HG03280 (cell line): Measurements from ENCODE around the gene ZBTB46.

ENCODE experiments used
- ATAC-seq: cut with Tn5 transposase; IDR thresholded peaks from one replicate; pipeline ENCODE4 v1.9.1; 2021; ENCODE audit warnings: mild to moderate bottlenecking, moderate library complexity; ENCODE audit not compliant: unreplicated experiment

The ZBTB46 gene

DNA sequence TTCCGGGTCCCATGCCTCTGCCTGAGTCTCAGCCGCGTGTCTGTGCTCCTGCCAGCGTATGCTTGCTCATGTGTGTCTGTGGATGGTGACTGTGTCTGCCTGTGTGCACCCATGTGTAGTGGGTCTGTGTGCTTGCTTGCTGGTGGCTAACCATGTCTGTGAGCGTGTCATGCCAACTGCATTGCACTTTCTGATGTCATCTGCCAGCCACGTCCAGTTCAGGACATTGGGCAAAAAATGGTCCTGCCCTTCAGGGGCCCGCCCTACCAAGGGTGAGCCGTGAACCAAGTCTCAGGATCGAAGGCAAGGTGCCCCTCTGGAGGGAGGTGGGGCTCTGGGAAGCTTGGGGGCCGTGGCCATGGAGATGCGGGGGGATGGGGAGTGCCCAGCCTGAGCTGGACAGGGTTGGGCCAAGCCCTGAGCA lies 9.4 kb upstream of the ZBTB46 start:
- ATAC-seq = no peak

DNA sequence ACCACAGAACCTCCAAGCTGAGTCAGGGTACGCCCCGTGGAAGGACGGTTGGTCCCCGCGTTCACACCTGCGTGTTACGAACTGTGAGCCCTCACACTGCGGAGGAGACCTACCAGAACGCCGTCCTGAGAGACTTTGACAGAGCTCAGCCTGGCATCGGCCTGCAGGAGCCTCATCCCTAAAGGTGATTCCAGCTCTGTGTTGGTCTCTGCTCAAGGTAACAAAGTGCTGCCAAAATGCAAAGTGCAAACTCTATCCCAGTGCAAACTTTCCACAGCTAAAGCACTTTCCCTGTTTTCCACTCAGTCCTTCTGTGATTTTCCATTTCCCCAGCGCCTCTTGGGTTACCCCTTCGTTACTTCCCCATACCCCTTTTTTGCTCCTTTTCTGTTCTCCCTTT lies 8.6 kb upstream of the ZBTB46 start:
- ATAC-seq = no peak

DNA sequence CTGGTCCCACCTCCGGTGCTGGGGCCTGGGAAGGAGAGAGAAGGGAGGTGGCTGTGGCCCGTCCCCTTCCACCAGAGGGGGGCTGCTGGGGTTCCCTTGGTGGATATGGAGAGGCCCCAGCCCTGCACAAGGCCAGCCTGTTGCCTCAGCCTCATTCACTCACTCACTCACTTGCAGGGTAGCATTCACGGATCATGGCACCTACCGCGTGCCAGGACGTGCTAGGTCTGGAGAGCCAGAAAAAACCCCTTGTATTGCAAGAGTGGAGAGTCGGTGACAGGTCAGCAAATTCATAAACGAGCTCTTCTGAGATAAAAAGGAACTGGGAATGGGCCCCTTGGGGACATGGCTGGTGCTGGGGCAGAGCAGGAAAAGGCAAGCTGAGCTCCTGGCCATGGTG lies 6.4 kb upstream of the ZBTB46 start:
- ATAC-seq = no peak

DNA sequence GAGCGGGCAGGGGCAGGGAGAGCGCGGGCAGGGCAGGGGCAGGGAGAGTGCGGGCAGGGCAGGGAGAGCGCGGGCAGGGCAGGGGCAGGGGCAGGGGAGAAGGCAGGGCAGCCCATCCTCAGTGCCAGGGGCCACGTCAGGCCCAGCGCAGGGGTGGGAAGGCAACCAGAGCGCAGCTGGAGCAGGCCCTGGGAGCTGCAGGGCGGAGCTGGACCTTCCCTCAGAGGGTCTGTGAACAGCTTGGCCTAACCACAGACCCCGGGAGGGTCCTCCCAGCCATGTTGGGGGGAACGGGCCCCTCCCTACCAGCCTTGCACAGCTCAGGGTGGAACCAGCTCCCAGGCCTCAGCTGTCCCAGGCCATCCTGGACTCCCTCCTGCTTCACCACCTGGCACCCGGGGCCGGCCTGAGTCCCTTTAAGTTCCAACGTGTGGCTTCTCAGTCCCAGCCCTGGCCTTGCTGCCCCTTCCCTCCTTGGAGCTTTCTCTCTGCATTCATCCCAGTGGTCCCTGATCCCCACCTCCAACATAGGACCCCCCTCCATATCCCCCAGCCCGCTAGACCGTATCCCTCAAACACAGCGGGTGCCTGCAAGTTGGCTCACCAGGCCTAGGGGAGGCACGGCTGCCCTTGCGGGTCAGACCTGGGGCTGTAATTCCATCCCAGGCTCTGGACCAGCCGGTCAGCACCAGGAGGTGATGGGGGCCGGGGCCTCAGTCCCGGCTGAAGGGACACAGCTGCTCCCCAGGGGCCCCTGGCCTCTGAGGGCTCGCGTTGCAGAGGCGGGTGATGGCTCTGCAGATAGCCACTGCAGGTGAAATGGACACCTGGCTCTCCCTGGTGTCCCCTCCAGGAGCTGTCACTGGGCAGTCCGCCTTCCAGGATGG lies 5.6 kb upstream of the ZBTB46 start:
- ATAC-seq = no peak

DNA sequence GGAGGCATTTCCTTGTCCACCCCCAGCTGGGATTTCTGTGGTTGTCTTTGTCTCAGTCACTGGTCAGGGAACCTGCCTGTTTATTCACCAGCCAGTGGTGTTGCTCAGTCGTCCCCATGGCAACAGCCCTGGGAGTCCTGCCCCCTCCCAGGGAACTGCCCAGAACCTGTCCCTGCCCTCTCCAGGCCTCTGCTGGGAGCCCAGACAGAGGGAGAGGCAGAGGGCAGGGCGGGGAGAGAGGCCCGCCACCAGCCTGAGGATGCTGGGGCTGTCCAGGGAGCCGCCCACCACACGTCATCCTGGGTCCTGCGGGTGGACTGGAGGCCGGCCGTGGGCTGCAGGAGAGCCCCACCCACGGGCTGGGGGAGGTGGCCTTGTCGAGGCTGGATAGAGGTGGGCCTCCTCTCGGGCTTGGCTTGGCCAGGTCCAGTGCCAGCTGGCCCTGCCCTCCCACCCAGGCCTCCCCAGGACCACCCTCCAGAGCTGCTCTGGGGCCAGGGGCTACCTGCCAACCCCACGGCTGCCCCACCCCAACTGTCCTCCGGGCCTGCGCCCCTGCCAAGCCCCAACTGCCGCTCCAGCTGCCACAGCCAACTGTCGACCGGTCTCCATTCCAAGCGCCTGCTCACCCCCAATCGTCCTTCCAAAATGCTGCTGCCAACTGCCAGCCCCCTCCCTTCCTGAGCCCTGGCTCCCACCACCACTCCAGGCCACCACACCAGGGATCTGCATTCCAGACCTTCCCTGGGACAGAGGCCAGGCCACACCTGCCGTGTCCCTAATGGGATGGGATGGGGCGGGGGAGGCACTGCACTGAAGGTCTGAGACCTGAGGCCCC lies 4.2 kb upstream of the ZBTB46 start:
- ATAC-seq = no peak

DNA sequence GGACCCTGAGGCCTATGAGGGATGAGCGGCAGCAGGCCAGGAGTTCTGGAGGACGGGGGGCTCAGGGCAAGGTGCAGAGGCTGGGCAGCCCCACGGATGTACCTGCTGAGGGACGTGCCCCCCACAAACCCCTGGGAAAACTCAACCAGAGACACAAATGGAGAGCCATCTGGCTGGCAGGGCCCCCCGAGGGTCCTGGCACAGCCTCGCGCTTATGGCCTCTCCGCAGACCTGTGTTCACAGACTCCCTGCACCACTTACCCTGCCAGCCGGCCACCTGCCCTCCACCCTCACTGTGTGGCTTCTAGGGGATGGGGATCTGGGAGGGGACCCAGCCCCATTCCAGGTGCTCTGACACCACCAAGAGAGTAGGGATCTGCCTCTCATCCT lies 3.4 kb upstream of the ZBTB46 start:
- ATAC-seq = no peak

DNA sequence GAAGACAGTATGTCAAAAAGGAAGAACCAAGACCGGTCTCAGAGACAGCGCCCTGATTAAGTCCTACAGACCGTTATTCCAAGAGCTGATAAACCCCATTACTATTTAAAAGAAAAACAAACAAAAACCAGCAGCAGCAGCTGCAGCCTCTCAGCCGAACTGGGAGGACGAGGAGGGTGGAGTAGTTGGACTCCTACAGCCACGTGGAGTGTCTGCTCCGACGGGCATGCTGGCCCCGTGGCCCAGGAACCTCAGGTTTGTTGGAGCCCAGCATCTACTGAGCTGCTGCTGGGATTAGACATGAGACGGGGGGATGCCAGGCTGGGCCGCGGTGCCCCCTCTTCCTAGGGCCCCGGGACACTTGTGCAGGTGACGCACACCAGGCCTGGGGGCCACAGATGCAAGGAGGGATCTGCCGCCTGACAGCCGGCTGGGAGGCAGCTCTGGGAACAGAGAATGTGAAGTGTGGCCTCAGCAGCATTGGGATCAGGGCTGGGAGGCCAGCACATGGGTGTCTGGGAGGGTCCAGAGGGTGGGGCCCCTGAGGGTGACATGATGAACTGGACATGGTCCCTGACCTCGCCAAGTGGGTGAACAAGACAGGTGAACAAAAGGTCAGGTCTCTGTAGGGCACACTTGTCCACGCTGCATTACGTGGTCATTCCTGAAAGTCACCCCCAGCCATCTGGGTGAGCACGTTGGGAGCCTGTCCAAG lies 2.9 kb upstream of the ZBTB46 start:
- no peak for ATAC-seq

DNA sequence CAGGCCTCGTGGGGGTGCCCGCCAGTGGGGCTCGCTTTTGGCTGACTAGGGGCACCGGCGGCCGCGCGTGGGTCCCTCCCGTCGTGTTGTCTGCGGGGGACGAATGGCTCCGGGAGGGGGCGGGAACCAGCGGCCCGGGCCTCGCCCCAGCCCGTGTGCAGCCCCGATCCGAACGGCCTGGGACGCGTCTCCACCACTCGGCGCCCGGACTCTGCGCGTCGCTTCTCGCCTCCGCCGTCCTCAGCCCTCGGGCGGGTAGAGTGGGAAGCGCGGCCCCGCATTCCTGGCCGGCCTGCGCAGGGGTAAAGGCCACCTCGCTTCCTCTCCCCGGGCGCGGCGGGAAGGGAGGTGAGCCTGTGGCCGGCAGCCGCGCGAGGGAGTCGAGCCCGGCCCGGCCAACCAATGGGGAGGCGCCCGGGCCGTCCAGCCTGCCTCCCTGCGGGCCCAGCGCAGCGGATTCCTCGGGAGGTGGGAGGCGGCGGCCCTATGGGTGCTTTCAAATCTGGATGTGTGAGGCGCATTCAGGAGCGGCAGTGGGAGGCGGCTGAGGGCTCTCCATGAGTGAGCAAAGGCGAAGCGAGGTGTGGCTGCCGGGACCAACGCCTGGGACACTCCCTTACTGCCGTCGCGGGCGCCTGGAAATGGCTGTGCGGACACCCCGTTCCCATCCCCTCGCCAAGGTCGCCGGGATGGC lies 1.1 kb upstream of the ZBTB46 start:
- no peak for ATAC-seq

DNA sequence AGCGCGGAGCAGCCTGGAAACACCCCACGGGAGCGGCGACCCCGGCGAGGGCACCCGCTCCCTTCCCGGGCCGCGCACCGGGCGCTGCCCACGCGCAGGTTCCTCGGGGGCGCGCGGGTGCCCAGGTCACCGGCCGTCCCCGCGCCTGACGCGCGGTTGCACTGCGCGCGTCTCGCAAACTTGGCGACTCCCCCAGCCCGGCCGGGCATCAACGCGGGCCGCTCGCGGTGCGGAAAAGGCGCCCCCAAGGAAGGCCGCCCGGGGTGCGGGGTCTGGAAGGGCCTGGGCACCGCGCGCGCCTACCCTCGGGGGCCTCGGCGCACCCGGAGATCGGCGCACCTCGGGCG lies 555 bp upstream of the ZBTB46 start:
- ATAC-seq = peak; percentile 10

DNA sequence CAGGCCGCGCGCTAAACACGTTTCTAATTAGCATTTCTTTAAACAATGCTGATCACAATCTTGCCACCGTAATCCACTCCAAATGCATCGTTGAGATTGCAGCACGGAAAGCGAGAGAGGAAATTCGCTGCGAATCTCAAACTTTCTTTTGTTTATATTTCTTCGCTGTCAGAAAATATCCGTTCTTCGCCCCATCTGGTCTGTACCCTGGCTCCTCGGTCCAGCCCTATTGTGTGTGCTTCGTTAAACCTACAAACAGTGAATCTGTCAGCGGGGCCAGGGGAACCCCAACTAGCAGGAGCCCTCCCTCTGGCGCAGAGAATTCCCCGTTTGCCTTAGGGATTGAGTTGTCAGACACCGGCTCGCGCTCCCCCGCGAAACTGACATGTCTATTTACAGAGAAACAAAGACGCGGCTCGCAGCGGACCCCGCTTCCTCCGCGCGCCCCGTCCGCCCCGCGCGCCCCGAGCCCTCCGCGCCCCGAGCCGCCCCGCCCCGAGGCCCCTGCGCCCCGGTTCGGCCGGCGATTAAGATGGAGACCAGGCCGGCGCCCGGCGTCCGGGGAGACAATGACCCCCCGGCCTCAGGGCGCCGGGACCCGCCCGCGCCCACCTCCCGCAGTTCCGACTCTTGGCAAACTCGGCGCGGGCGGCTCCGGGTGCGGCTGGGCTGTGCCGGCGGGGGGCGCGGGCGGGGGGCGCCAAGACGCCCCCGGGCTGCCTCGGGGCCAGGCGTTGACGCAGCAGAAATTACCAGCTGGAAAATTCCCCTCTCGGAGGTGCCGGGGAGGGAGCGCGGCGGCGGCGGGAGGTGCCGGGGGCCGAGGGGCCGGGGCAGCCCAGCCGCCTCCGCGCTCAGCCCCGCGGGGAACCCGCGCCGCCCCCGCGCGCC lies 874 bp downstream of the ZBTB46 start:
- ATAC-seq = peak; percentile 24

DNA sequence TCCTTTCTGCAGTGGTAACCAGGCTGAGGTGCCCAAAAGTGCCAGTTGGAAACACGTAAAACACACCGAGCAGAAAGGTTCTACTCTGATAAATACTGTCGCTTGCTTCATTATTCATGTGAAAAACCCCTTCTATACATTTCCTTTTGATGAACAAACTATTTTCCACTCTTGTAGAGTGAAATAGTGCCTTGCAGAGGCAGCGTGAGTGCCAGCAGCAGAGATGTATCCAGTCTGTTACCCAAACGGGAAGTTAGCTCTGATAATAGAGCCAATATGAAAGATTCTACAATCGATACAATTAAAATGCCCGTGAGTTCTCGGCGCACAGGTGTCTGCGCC lies 1.5 kb downstream of the ZBTB46 start:
- no peak for ATAC-seq

DNA sequence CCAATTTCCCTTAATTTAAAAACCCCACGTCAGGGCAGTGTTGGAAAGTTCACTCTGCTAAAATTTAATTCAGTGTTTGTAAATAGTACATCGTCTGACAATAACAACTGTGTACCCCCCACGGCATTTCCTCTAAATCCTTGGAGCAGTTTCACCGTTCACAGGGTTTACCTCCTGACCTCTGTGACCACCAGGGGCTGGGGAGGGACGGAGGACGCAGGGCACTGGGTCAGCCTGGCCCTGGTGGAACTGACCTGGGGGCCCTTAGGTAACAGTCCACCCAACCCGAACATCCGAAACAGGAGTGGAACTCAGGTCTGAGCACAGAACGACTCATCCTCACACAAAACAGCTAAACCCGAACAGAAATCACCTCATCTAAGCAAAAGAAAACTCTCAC lies 2.1 kb downstream of the ZBTB46 start:
- ATAC-seq = no peak

DNA sequence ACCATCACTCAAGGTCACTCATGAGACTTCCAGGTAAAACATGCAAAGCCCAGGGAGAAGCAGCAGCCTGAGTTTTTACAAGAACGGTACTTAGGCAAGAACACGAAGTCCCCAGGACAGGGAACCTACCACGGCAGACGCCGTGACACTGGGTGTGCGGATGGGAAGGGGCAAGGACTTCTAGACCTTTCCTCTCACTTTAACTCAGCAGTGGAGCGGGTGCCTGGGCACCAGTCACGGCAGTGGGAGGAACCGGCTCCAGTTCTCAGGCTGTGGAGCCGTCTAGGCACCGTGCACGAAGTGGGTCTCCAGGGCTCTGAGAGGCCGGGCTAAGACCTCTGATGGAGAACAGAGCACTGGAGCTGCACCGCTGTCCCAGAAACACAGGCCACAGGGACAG lies 2.5 kb downstream of the ZBTB46 start:
- no peak for ATAC-seq

DNA sequence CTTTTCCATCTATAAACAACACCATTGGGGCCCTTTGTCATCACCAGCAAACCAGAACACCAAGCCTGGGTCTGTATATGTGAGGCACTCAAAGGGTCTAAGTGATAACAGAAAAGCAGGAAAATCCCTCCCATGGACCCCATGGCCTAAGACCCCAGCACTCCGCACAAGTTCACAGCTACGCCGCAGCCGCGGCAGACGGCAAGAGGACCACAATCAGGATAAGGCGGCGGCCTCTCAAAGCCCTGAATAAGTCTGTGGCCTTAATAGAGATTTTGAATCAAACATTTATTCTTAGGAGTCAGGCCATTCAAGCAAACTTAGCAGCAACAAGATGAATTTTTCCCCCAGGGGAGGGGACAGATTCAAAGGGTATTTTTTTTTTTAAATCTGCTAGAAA lies 2.9 kb downstream of the ZBTB46 start:
- ATAC-seq = no peak

DNA sequence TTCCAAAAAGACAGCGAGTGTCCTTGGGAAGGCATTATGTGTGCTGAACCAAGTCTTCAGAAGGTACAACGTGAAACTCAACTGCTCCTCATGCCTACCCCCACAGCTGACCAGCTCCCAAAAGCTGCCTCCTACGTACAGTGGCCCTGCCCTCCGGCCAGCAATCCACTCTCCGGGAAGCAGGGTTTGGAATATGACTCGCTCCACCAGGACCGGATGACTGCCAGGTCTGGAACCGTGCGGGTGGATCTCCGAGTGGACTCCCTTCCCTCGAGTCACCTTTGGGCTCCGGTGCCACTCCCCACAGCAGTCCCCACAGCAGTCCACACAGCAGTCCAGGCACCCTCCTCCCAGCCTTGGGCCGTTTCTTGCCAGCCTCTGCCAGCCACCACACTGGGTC lies 4.3 kb downstream of the ZBTB46 start:
- ATAC-seq = no peak

DNA sequence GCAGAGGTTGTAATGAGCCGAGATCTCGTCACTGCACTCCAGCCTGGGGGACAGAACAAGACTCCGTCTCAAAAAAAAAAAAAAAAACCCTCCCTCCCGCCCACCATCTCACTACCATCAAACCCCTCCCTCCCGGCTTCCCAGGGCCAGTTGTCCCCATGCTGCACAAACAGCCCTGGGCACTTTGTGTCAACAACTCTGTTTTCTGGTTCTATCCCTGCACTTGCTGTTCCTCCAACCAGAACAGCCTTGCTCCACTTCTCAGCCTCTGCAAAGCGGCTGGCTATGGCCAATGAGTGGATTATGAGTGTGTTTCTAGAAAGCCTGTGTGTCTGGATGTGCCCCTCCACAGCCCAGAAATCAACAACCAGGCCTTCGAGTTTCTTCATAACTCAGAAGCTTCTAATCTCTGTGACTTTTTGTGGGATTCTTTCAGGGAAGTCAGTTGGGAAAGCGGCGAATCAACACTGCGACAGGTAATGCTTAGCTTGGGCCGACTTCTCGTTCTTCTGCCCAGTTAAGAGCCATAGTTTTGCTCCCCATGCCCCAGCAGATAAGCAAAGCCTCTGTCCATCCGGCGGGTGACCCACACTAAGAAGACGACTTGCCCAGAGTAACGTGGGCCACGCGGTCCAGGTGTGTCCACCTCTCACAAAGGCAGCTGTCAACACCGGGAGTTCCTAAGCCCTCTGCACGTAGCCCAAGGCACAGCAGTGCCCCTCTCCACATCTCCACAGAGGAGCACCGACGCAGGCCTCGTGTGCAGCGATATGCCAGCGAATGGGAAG lies 5.5 kb downstream of the ZBTB46 start:
- ATAC-seq = no peak

DNA sequence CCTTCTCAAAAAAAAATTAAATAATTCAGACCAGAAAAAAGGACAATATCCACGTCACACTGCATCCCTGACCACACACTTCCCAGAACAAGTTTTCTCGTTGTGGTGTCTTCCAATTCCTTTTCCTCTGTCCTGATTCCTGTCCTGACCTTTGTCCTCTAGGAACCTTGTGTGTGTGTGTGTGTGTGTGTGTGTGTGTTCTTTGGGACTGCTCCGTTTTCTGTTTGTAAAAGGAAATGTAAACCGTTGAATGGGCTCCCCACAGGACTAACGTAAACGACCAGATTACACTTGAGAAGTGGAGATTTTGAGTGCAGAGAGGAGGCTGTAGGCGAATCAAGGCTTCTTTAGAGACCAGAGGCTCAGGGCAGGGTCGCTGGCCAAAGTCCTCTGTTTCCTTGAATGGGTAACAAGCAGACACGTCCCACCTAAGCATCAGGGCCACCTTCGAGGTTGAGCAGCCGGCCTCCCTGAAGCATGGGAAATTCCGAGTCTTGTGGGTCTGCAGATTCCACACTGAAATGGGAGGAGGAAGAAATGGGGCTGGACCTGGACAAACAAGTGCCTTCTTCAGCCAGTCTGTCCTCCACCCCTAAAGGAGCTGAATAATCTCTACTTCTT lies 7.3 kb downstream of the ZBTB46 start:
- no peak for ATAC-seq

DNA sequence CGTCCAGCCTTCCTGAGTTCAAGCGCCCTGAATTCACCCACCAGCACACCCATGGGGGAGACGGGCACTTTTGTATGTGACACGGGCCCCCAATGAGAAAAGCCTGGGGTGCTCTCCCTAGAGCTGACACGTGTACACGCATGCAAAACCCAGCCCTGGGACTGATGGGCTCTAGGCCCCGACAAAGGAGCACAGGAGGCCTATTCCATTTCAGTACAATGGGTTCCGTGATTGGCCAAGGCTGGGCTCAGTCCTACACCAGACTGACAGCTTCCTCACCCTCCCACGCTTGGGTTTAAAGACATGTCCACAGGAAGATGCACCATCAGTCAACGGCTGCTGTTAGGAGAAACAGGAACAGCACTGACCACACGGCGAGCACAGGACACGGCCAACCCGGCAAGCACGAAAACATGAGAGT lies 8.8 kb downstream of the ZBTB46 start:
- ATAC-seq = no peak

DNA sequence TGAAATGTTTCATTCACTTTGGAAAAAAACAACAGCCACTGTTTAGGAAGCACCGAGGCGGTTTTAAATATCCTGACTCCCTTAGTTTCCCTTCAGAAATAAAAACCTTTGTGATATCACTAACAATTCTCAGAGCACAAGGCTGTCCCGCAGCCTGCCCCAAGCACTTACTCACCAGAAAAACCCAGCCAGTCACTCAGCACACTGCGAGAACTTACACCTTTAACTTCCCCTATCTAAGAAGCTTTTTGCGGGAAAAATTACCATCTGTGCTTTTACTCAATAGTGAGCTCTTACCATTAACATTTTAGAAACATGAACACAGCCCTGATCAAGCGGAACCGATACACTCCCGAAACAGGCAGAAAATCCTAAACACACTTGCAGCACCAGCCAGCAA lies 9.3 kb downstream of the ZBTB46 start:
- no peak for ATAC-seq
